Heart right ventricle (tissue), 16 donors: ENCODE results near the gene IKZF1. TPM values are rescaled to one million over a fixed set of nuclear protein-coding genes. Genes with fewer than 3 reads are reported as not detected.

Experiments
- ATAC-seq, 8 donors: fragments of 200-7000 bp; cut with Tn5 transposase; one replicate each; pipeline ENCODE4 v1.9.1; 2020; ENCODE audit warnings: mild to moderate bottlenecking in 8 of 8, moderate library complexity in 8 of 8, moderate number of reproducible peaks in 1 of 8
- DNase-seq, 2 donors: peaks; one replicate each; pipeline ENCODE4 v3.0.0-alpha.2; 2020
- H3K27ac ChIP-seq, 10 donors: fragments of 200-600 bp; sonication (generic) in 2 of 10; one replicate each; pipeline versions ENCODE4 v1.5.0 to v1.8.0; 2020 to 2022; ENCODE audit warnings: mild to moderate bottlenecking in 3 of 10
- H3K27me3 ChIP-seq, 7 donors: fragments of 200-600 bp; one replicate each; pipeline ENCODE4 v1.8.0; 2021 to 2022; ENCODE audit warnings: mild to moderate bottlenecking in 2 of 7
- H3K36me3 ChIP-seq, 9 donors: fragments of 200-600 bp; sonication (generic) in 1 of 9; one replicate each; pipeline versions ENCODE4 v1.5.0 to v1.8.0; 2020 to 2022; ENCODE audit warnings: mild to moderate bottlenecking in 2 of 9
- H3K4me1 ChIP-seq, 9 donors: fragments of 200-600 bp; sonication (generic) in 1 of 9; one replicate each; pipeline versions ENCODE4 v1.5.0 to v1.8.0; 2020 to 2022; ENCODE audit warnings: mild to moderate bottlenecking in 4 of 9
- H3K4me3 ChIP-seq, 10 donors: fragments of 200-600 bp; sonication (generic) in 2 of 10; one replicate each; pipeline versions ENCODE4 v1.5.0 to v1.8.0; 2020 to 2022; ENCODE audit warnings: mild to moderate bottlenecking in 7 of 10, moderate library complexity in 2 of 10
- H3K9me3 ChIP-seq, 11 donors: fragments of 200-600 bp in 10 of 11; sonication (generic) in 2 of 11; one replicate each; pipeline versions ENCODE4 v1.5.0 to v1.8.0; 2013 to 2022; ENCODE audit warnings: mild to moderate bottlenecking in 2 of 11, control low read depth in 1 of 11, moderate library complexity in 1 of 11
- CTCF ChIP-seq, 9 donors: fragments of 200-600 bp; sonication (generic) in 2 of 9; IDR thresholded peaks; one replicate each; pipeline versions ENCODE4 v1.5.0 to v1.8.0; 2021 to 2022; ENCODE audit warnings: antibody characterized with exemption in 9 of 9, mild to moderate bottlenecking in 5 of 9, moderate library complexity in 1 of 9
- WGBS, 2 donors: extraction: QIAGEN DNeasy Blood & Tissue Kit; methylation state at CpG; one replicate each; pipeline ENCODE4 v1.1.7; 2013; ENCODE audit warnings: inconsistent platforms in 1 of 2; 5-methylcytosine and 5-hydroxymethylcytosine counted together
- intact Hi-C, 10 donors: fragments of 100-400 bp; cut with DNase I; formaldehyde crosslinking; loops; one replicate each; pipeline versions ENCODE4 v1.11.1 to v1.14.2; 2022
- polyA plus RNA-seq, 2 donors: library from polyadenylated mRNA; stranded (reverse); fragments of 200-250 nt; gene quantifications; one replicate each; pipeline ENCODE4 v1.2.3, GENCODE V29; 2013
- total RNA-seq, 10 donors: library from RNA; stranded (reverse); fragmentation: NEBNext Ultra II Directional in 3 of 10; extraction: Animal tissue kit (Norgen Biotek cat#: 25700) in 3 of 10; gene quantifications; one replicate each; pipeline versions ENCODE4 v1.2.1 to v1.2.4, GENCODE V29; 2021 to 2023
- donor health status: Arrhythmogenic right ventricular cardiomyopathy.
- donor health status: ischemic (EF 13 %, LVEDD 7.1; RV severe dilation, severe dysfunction).
- donor health status: healthy with polysubstance abuse.
- donor health status: DM: no; HTN: yes; CAD: no.
- donor health status: DM: no; HTN: no; CAD: no.
- donor health status: ischemic (EF 25% LVEDD 6.9; RV normal size, moderate dysfunction).
- donor health status: ischemic (EF 25% LVEDD 5.7; RV mildly dilated, moderate dysfunction).
- donor health status: healthy.
- donor health status: DM: yes; HTN: yes; CAD: no.
- donor health status: Ischemic cardiomyopathy.
- donor health status: ischemic (EF 35%, LVEDD 5.7; RV mildly dilated, moderate dysfunction).
- donor health status: nonischemic (EF 11% LVEDD 7.7; RV severe dilation, severe dysfunction).
- donor health status: DM: yes; HTN: yes; CAD: no.
- donor health status: PGD.
- donor health status: ischemic (EF 29% LVEDD 5.4; RV normal size, mild dysfunction).
- donor health status: nonischemic (EF 23%, LVEDD 6.1; RV moderate dilation, normal function).

Gene IKZF1
- total and polyA plus RNA-seq, 12 donors: 0.46 to 20.2 (median 1.7) TPM

- intact Hi-C loops: no loop called here
- H3K9me3 ChIP-seq: no peaks in the 10 kb centered on the region
- peaks cover 0 to 57% (median 46%) of the 10 kb centered on the region in 7 donors for H3K27me3 ChIP-seq
- DNase-seq (no peak), ATAC-seq (no peak)
- H3K36me3 ChIP-seq: peaks cover 0 to 13% (median 0%) of the 10 kb centered on the region in 9 donors
- no peak overlapping the region for H3K27ac ChIP-seq
- TF ChIP-seq CTCF (IDR thresholded peaks at IDR 0.05): no peak
- peaks cover 0 to 28% (median 0%) of the 10 kb centered on the region in 9 donors for H3K4me1 ChIP-seq
- H3K4me3 ChIP-seq: no peak overlapping the region
- WGBS, 2 donors: 48 to 52% methylated on average over 5 of the region's 5 CpGs
Measured at GRCh38 chr7:50406935-50407334, 102.4 kb downstream of the IKZF1 start.

- TF ChIP-seq CTCF (IDR thresholded peaks at IDR 0.05): no peak
- no peak for DNase-seq
- Histone ChIP-seq H3K27ac (peak overlapping the region in 1 of 10 donors; percentile 56), H3K4me3 (no peak overlapping the region), H3K36me3 (no peaks in the 10 kb centered on the region), H3K4me1 (peaks cover 0 to 37% (median 0%) of the 10 kb centered on the region in 9 donors), H3K27me3 (peaks cover 0 to 30% (median 21%) of the 10 kb centered on the region in 7 donors), H3K9me3 (no peaks in the 10 kb centered on the region)
- WGBS, 2 donors: 82 to 89% methylated on average over 17 of the region's 17 CpGs
- ATAC-seq: peak in 3 of 8 donors; percentile 10 to 37 (median 29)
- intact Hi-C loops: loop anchor here in 3 of 10 donors (10.0 kb wide), 2 partner anchors 205 to 265 kb away; no protein-coding TSS in a partner anchor
Measured at GRCh38 chr7:50409856-50410745, 105.6 kb downstream of the IKZF1 start.

- TF ChIP-seq CTCF (IDR thresholded peaks at IDR 0.05): no peak
- peaks cover 0 to 37% (median 0%) of the 10 kb centered on the region in 9 donors for H3K4me1 ChIP-seq
- H3K27me3 ChIP-seq: peaks cover 0 to 18% (median 10%) of the 10 kb centered on the region in 7 donors
- DNase-seq: no peak
- intact Hi-C loops: loop anchor here in 3 of 10 donors (10.0 kb wide), 2 partner anchors 207 to 267 kb away; no protein-coding TSS in a partner anchor
- no peaks in the 10 kb centered on the region for H3K9me3 ChIP-seq
- H3K36me3 ChIP-seq: no peaks in the 10 kb centered on the region
- no peak overlapping the region for H3K27ac ChIP-seq
- no peak for ATAC-seq
- WGBS, 2 donors: 83 to 92% methylated on average over 6 of the region's 6 CpGs
- H3K4me3 ChIP-seq: no peak overlapping the region
Measured at GRCh38 chr7:50411332-50411731, 106.8 kb downstream of the IKZF1 start.

- intact Hi-C loops: loop anchor here in 3 of 10 donors (10.0 kb wide), 2 partner anchors 208 to 268 kb away; no protein-coding TSS in a partner anchor
- WGBS, 2 donors: 57 to 68% methylated on average over 4 of the region's 4 CpGs
Measured at GRCh38 chr7:50412973-50413372, 108.5 kb downstream of the IKZF1 start.

More at GRCh38 chr7:50412973-50413372, 108.5 kb downstream of the IKZF1 start:
- H3K27ac ChIP-seq: no peak overlapping the region
- H3K27me3 ChIP-seq: peaks cover 0 to 3% (median 0%) of the 10 kb centered on the region in 7 donors
- no peaks in the 10 kb centered on the region for H3K36me3 ChIP-seq
- H3K9me3 ChIP-seq: no peaks in the 10 kb centered on the region
- TF ChIP-seq CTCF (IDR thresholded peaks at IDR 0.05): no peak
- H3K4me3 ChIP-seq: no peak overlapping the region
- DNase-seq (no peak), ATAC-seq (no peak)
- peaks cover 0 to 52% (median 0%) of the 10 kb centered on the region in 9 donors for H3K4me1 ChIP-seq
